NCI-H128 (cell line): Measurements from ENCODE around the gene SLC12A5.
"Not testable (repeated sequence)": the region's sequence is repeated elsewhere in the genome, so short reads cannot be mapped to it uniquely, and the experiment has no call there.

Experiments
- DNase-seq: peaks from one replicate; lab custom pipeline; 2025; ENCODE audit not compliant: unreplicated experiment; lab: John Stamatoyannopoulos, UW

Gene SLC12A5

GRCh38 chr20:46076806-46077205 lies 47.8 kb downstream of the SLC12A5 start:
- DNase-seq = no peak

- no peak for DNase-seq
Observed at GRCh38 chr20:46077642-46078305, 48.8 kb downstream of the SLC12A5 start.

DNA sequence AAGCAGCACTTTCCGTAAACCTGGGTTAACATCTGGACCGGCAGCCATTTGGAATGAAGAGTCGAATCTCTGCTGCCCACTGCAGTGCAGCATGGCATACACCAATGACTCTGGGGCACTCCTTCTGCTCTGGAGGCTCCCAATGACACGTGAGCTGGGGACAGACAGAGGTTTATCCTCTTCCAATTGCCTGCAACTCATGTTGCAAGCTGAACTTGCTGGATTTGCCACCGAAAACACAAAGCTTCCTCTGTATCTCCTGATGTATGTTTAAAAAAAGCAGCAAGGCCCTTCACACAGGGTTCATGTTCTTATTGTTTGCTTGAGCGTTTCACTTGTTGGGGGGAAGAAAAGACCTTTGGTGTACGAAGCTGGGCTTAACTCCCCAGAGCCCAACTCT lies 49.9 kb downstream of the SLC12A5 start:
- no peak for DNase-seq

DNA sequence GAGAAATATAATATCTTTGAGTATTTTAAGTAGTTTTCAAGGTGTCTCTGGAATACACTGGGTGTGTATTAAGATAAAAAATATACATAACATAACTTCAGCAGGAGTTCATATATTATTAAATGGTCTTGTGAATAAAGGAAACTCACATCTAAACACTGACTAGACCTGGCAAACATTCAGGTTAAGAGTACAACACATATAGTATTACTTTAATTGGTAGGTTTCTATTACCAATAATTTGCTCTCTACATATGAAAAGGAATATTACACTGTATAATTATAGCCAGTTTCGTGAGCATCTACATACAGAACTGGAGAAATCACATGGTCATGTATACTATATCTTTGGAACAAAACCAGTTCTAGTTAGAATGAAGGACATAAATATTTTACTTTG lies 52.1 kb downstream of the SLC12A5 start:
- DNase-seq = no peak

- DNase-seq = no peak
Observed at GRCh38 chr20:46083101-46083500, 54.1 kb downstream of the SLC12A5 start.

DNA sequence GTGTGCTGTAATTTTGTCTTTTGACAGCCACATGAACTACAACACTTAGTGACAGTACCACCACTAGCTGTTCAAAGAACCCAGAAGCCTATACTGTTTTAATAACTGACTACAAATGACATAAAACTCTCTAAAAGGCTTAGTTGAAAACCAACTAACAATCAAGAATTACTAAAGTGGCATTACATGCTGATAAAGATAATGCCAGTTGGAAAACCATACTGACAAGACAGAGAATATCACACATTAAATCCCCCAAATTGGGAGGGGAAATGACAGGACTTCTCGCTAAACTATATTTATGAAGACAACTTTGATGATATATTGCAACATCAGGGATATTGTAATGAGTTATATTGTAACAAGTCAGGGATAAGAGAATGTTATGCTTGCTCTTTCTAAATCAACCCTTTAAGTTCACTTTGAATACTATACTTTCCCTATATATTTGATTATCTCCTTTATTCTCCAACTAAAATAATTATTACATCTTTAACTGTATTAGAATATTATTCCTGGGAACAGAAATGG lies 54.6 kb downstream of the SLC12A5 start:
- no peak for DNase-seq

GRCh38 chr20:46084805-46085178 lies 55.8 kb downstream of the SLC12A5 start:
- DNase-seq = no peak

- no peak for DNase-seq
Observed at GRCh38 chr20:46085179-46085851, 56.3 kb downstream of the SLC12A5 start.

GRCh38 chr20:46087161-46087560 lies 58.1 kb downstream of the SLC12A5 start:
- no peak for DNase-seq

DNA sequence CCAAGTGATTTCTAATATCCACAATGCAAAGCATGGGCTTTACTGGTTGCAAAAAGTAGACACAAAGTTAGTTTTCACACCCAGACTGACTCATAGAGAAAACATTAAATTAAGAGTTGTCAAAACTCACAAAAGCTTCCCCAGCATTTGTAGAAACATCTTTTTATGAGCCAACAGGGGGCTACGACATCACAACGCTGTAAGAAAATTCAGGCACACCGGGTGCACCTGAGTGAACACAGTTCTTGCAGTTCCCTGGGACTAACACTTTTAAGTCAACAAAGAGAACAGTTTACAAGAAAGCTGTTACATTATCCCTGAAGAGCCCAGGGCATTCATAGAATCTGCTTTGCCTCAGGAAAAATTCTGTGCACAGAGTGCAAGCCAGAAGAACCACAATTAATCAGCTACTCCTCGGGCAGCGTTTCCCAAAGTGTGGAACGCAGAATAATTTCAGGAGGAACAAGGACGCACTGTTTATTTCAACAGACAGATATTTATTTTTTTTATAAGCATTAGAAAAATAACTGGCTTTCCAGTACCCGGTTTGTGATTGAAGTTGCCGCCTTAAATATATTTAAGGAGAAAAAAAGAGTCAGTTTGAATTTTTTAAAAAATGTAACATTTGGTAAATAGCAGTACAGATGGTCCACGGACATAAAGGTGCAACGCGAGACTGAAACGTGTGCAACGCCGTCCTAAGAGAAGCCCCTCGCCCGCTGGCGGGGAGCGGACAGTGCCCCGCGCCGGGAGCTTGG lies 59.6 kb downstream of the SLC12A5 start:
- peak; percentile 3 for DNase-seq

- DNase-seq = no peak
Observed at GRCh38 chr20:46089167-46089416, 60.1 kb downstream of the SLC12A5 start.

GRCh38 chr20:46089417-46090388 lies 60.7 kb downstream of the SLC12A5 start, which contains the start of gene NCOA5:
Gene NCOA5 (minus strand): TSS chr20:46089962. CDS start chr20:46079424, 10,538 bp downstream.
- DNase-seq = peak; percentile 95

DNA sequence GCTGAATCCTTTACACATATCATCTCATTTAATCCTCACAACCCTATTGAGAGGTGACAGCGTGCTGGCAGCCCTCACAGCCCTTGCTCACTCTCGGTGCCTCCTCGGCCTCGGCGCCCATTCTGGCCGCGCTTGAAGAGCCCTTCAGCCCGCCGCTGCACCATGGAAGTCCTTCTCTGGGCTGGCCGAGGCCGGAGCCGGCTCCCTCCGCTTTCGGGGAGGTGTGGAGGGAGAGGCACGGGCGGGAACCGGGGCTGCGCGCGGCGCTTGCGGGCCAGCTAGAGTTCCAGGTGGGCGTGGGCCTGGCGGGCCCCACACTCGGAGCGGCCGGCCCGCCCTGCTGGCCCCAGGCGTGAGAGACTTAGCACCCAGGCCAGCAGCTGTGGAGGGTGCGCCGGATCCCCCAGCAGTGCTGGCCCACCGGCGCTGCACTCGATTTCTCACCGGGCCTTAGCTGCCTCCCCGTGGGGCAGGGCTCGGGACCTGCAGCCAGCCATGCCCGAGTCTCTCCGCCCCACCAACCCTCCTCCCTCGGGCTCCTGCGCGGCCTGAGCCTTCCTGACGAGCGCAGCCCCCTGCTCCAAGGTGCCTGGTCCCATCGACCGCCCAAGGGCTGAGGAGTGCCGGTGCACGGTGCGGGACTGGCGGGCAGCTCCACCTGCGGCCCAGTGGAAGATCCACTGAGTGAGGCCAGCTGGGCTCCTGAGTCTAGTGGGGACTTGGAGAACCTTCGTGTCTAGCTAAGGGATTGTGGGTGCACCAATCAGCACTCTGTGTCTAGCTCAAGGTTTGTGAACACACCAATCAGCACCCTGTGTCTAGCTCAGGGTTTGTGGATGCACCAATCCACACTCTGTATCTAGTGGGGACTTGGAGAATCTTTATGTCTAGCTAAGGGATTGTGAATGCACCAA lies 62.9 kb downstream of the SLC12A5 start:
- not testable (repeated sequence) for DNase-seq

GRCh38 chr20:46093531-46093930 lies 64.5 kb downstream of the SLC12A5 start:
- no peak for DNase-seq

GRCh38 chr20:46099491-46100287 lies 70.7 kb downstream of the SLC12A5 start:
- no peak for DNase-seq

- DNase-seq = not testable (repeated sequence)
Observed at GRCh38 chr20:46100444-46100843, 71.4 kb downstream of the SLC12A5 start.

DNA sequence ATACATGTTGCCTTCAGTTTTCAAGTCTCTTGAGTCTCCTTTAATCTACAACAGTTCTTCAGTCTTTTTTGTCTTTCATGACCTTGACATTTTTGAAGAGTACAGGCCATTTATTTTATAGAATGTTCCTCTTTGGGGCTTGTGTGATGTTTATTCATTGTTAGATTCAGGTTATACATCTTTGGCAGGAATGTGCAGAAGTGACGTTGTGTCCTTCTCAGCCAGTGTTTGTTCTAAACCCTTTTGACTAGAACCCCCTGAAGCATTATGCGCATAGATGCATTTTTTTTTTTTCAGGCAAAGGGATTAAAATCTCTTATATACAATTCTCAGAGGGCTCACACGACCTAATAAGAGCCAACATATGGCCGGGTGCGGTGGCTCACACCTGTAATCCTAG lies 72.0 kb downstream of the SLC12A5 start:
- DNase-seq = no peak

- DNase-seq = no peak
Observed at GRCh38 chr20:46101957-46102356, 72.9 kb downstream of the SLC12A5 start.

- no peak for DNase-seq
Observed at GRCh38 chr20:46102940-46103339, 73.9 kb downstream of the SLC12A5 start.
